C4-2B (cell line): Measurements from ENCODE around the gene SPATS1.

Experiments used
- CTCF ChIP-seq: fragments of 450-650 bp; conservative IDR thresholded peaks from 2 replicates; pipeline ENCODE4 v1.5.1; 2017; ENCODE audit warnings: mild to moderate bottlenecking
- ZFX ChIP-seq: fragments of 450-650 bp; IDR thresholded peaks from 2 replicates; pipeline ENCODE4 v1.6.1; 2017

GRCh38 chr6:44342489-44342888 is at the start of gene SPATS1:
- TF ChIP-seq CTCF: no peak
- no peak for TF ChIP-seq ZFX
